Upper lobe of right lung (tissue), 1 donor: ENCODE results near the gene HYAL3. TPM values are rescaled to one million over a fixed set of nuclear protein-coding genes. Genes with fewer than 3 reads are reported as not detected.

Experiments
- ATAC-seq: fragments of 200-7000 bp; cut with Tn5 transposase; one replicate; pipeline ENCODE4 v1.9.1; 2020; ENCODE audit warnings: mild to moderate bottlenecking, moderate library complexity
- DNase-seq: peaks from one replicate; pipeline ENCODE4 v3.0.0-alpha.2; 2020
- H3K27ac ChIP-seq: fragments of 200-600 bp; one replicate; pipeline ENCODE4 v1.8.0; 2022
- H3K27me3 ChIP-seq: fragments of 200-600 bp; one replicate; pipeline ENCODE4 v1.8.0; 2022; ENCODE audit warnings: mild to moderate bottlenecking
- H3K36me3 ChIP-seq: fragments of 200-600 bp; one replicate; pipeline ENCODE4 v1.8.0; 2022
- H3K4me1 ChIP-seq: fragments of 200-600 bp; one replicate; pipeline ENCODE4 v1.8.0; 2022
- H3K4me3 ChIP-seq: fragments of 200-600 bp; one replicate; pipeline ENCODE4 v1.8.0; 2022; ENCODE audit warnings: mild to moderate bottlenecking
- H3K9me3 ChIP-seq: fragments of 200-600 bp; one replicate; pipeline ENCODE4 v1.8.0; 2022
- CTCF ChIP-seq: fragments of 200-600 bp; IDR thresholded peaks from one replicate; pipeline ENCODE4 v1.8.0; 2022; ENCODE audit warnings: antibody characterized with exemption
- intact Hi-C: fragments of 100-400 bp; cut with DNase I; formaldehyde crosslinking; loops from one replicate; pipeline ENCODE4 v1.11.0; 2022
- total RNA-seq: library from RNA; stranded (reverse); fragmentation: NEBNext Ultra II Directional; extraction: Animal tissue kit (Norgen Biotek cat#: 25700); gene quantifications from one replicate; pipeline ENCODE4 v1.2.1, GENCODE V29; 2021
- donor health status: DM: no; HTN: yes; CAD: no; lungs with severe emphysema.

Gene HYAL3
- total RNA-seq, 1 donor from 2014 or later = 2.8 TPM

DNA sequence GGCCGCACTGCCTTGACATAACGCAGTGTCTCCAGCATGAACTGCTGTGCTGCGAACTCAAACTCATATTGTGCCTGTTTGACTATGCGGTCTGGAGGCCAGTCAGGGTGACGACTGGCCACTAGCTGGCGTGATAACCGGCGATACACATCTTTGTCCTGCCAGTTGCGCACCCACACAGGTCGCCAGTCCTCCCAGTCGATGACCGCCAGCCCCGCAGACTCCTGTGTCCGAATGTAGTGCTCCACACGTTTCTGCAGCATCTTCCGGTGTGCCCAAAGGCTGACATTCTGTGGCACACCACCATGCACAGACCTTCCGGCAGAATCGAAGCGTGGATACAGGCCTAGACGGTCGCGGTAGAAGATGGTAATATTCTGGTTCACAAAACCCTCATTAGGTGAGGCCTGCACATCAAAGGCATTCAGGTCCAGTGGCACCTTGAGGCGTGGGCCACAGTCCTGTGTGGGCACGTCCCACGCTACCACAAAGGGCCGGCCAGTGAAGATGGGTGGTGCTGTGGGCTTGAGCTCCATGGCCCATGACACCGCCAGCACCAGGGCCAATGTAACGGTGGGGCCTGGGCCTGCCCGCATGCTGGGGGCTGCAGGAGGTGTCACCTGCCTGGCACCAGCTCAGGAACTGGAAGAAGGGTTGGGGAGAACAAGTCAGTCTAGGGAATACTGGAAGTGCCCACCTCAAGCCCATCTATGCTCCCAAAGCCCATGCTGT lies 20.9 kb upstream of the HYAL3 start:
- intact Hi-C loops = no loop called here
- Histone ChIP-seq H3K27me3 (no peaks in the 10 kb centered on the region), H3K4me1 (peaks cover 76% of the 10 kb centered on the region), H3K27ac (peak overlapping the region; percentile 98), H3K9me3 (no peaks in the 10 kb centered on the region), H3K36me3 (peaks cover 33% of the 10 kb centered on the region), H3K4me3 (peak overlapping the region; percentile 66)
- no peak for ATAC-seq
- DNase-seq = no peak
- TF ChIP-seq CTCF = no peak

GRCh38 chr3:50319181-50319893 lies 20.1 kb upstream of the HYAL3 start:
- DNase-seq = no peak
- no peak for TF ChIP-seq CTCF
- H3K9me3 ChIP-seq = no peaks in the 10 kb centered on the region
- H3K27me3 ChIP-seq = no peaks in the 10 kb centered on the region
- intact Hi-C loops = no loop called here
- peak overlapping the region; percentile 98 for H3K27ac ChIP-seq
- peak overlapping the region; percentile 66 for H3K4me3 ChIP-seq
- H3K4me1 ChIP-seq = peaks cover 70% of the 10 kb centered on the region
- no peak for ATAC-seq
- peaks cover 33% of the 10 kb centered on the region for H3K36me3 ChIP-seq

- DNase-seq = no peak
- no peak for TF ChIP-seq CTCF
These were observed 19.4 kb upstream of the HYAL3 start for GRCh38 chr3:50318615-50319014.

DNA sequence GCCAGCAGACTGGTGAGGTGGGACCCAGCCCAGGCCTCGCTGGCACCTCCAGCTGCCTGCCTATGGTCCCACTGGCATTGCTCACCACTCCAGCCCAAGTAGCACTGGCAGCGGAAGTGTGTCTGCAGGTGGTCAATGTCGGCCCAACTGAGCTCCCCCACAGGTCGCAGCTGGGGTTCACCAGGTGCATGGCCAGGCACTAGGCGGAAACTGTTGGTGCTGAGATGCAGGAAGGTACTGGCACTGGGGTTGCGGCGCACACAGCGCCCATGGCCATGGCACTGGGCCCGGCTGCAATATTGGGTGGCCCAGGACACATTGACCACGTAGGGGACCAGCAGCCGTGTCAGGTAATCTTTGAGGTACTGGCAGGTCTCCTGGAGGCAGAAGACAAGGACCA lies 19.0 kb upstream of the HYAL3 start:
- H3K4me1 ChIP-seq = peaks cover 62% of the 10 kb centered on the region
- intact Hi-C loops = no loop called here
- peaks cover 33% of the 10 kb centered on the region for H3K36me3 ChIP-seq
- H3K4me3 ChIP-seq = peak overlapping the region; percentile 66
- TF ChIP-seq CTCF = no peak
- peak overlapping the region; percentile 79 for H3K27ac ChIP-seq
- no peak for DNase-seq
- H3K9me3 ChIP-seq = no peaks in the 10 kb centered on the region
- H3K27me3 ChIP-seq = no peaks in the 10 kb centered on the region
- ATAC-seq = no peak

More at GRCh38 chr3:50318615-50319014, 19.4 kb upstream of the HYAL3 start:
- Histone ChIP-seq H3K27ac (peak overlapping the region; percentile 98), H3K4me1 (peaks cover 64% of the 10 kb centered on the region), H3K4me3 (peak overlapping the region; percentile 66), H3K36me3 (peaks cover 33% of the 10 kb centered on the region), H3K27me3 (no peaks in the 10 kb centered on the region), H3K9me3 (no peaks in the 10 kb centered on the region)
- no peak for ATAC-seq
- intact Hi-C loops = no loop called here

DNA sequence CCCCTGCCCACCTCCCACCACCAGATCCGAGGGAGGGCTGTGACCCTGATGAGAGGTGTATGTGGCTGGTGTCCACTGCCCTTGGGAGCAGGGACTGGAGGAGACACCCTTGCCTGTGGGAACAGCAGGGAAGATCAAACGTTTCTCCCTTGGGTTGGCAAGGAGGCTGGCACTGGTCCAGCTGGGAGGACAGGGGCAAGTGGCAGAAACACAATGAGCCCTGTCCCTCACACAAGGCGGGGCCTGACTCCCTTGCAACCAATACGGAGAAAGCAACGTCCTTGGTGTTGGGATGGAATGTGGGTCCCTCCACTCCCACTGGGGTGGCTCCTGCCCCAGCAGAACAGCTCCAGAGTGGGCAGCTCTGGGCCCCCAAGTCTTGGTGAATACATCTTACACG lies 18.1 kb upstream of the HYAL3 start:
- Histone ChIP-seq H3K4me3 (peak overlapping the region; percentile 66), H3K36me3 (peaks cover 33% of the 10 kb centered on the region), H3K27ac (peak overlapping the region; percentile 79), H3K9me3 (no peaks in the 10 kb centered on the region), H3K27me3 (no peaks in the 10 kb centered on the region), H3K4me1 (peaks cover 54% of the 10 kb centered on the region)
- peak; percentile 73 for DNase-seq
- intact Hi-C loops = no loop called here
- TF ChIP-seq CTCF = no peak
- ATAC-seq = no peak
